PC-3 (cell line): ENCODE results near the gene ABHD8. TPM values are rescaled to one million over a fixed set of nuclear protein-coding genes. Genes with fewer than 3 reads are reported as not detected.

Experiments
- ATAC-seq: fragments of 200-7000 bp; cut with Tn5 transposase; 2 replicates; pipeline ENCODE4 v1.9.1; 2020; ENCODE audit warnings: mild to moderate bottlenecking, moderate library complexity
- BruUV-seq: library from RNA; stranded (reverse); fragments of 400-500 nt; replicated peaks from 2 replicates; lab custom pipeline; 2021; lab: Mats Ljungman, UMichigan
- CTCF ChIA-PET: fragments of 300-600 bp; sonication (Branson Sonifier 250); formaldehyde crosslinking; loops from one replicate; lab custom pipeline; 2022; ENCODE audit warnings: antibody characterized with exemption; lab: Charles Lee
- POLR2A ChIA-PET: fragments of 300-600 bp; sonication (Branson Sonifier 250); formaldehyde crosslinking; loops from one replicate; lab custom pipeline; 2022; ENCODE audit warnings: antibody characterized with exemption; ENCODE audit not compliant: unreplicated experiment; lab: Charles Lee
- DNase-seq: peaks from one replicate; pipeline ENCODE4 v3.0.0-alpha.2; 2015
- H2AFZ ChIP-seq: fragments of 300-600 bp; sonication (generic); 2 replicates; pipeline ENCODE4 v1.6.0; 2016; ENCODE audit warnings: antibody characterized with exemption, low read length
- H3F3A ChIP-seq: fragments of 300-600 bp; sonication (generic); one replicate; pipeline ENCODE4 v1.6.0; 2017; ENCODE audit warnings: antibody characterized with exemption, low read length, control low read depth, mild to moderate bottlenecking; ENCODE audit not compliant: unreplicated experiment
- H3K27ac ChIP-seq: fragments of 300-600 bp; sonication (generic); 2 replicates; pipeline ENCODE4 v1.5.1; 2016; ENCODE audit warnings: mild to moderate bottlenecking, low read length
- H3K27me3 ChIP-seq: fragments of 300-600 bp; sonication (generic); 2 replicates; pipeline ENCODE4 v1.6.1; 2016; ENCODE audit warnings: low read length, mixed read lengths
- H3K36me3 ChIP-seq: fragments of 300-600 bp; sonication (generic); 2 replicates; pipeline ENCODE4 v1.6.1; 2016; ENCODE audit warnings: low read depth, mixed run types, low read length, mixed read lengths
- H3K4me1 ChIP-seq: fragments of 300-600 bp; sonication (generic); 2 replicates; pipeline ENCODE4 v1.5.1; 2016; ENCODE audit warnings: low read length; ENCODE audit not compliant: insufficient read depth
- H3K4me2 ChIP-seq: fragments of 300-600 bp; sonication (generic); 2 replicates; pipeline ENCODE4 v1.6.0; 2016; ENCODE audit warnings: low read length
- H3K4me3 ChIP-seq: fragments of 300-600 bp; sonication (generic); 2 replicates; pipeline ENCODE4 v1.5.1; 2016; ENCODE audit warnings: mild to moderate bottlenecking, low read length, mixed read lengths
- H3K79me2 ChIP-seq: fragments of 300-600 bp; sonication (generic); 2 replicates; pipeline ENCODE4 v1.6.1; 2017; ENCODE audit warnings: low read length, mixed read lengths
- H3K9ac ChIP-seq: fragments of 300-600 bp; sonication (generic); 2 replicates; pipeline ENCODE4 v1.6.0; 2016; ENCODE audit warnings: mild to moderate bottlenecking, low read length
- H3K9me2 ChIP-seq: fragments of 300-600 bp; sonication (generic); replicated peaks from 2 replicates; pipeline ENCODE4 v1.6.1; 2016; ENCODE audit warnings: mixed run types, low read length, mixed read lengths
- H3K9me3 ChIP-seq: fragments of 300-600 bp; sonication (generic); 2 replicates; pipeline ENCODE4 v1.6.1; 2016; ENCODE audit warnings: low read length, mixed read lengths
- H4K20me1 ChIP-seq: fragments of 300-600 bp; sonication (generic); 2 replicates; pipeline ENCODE4 v1.6.1; 2016; ENCODE audit warnings: low read length, mixed read lengths
- EZH2 ChIP-seq: fragments of 300-600 bp; sonication (generic); IDR thresholded peaks from one replicate; pipeline ENCODE4 v1.6.1; 2017; ENCODE audit warnings: antibody characterized with exemption, mild to moderate bottlenecking, low read length; ENCODE audit not compliant: unreplicated experiment
- EZH2phosphoT487 ChIP-seq: fragments of 300-600 bp; sonication (generic); IDR thresholded peaks from 2 replicates; pipeline ENCODE4 v1.6.1; 2018; ENCODE audit warnings: mild to moderate bottlenecking, antibody characterized with exemption, low read length, borderline replicate concordance
- intact Hi-C: fragments of 100-400 bp; cut with micrococcal nuclease; formaldehyde crosslinking; loops from 2 replicates; pipeline ENCODE4 v1.9.0; 2023
- total RNA-seq: library from RNA; depleted of rRNA; stranded (reverse); fragments of >200 nt; gene quantifications from 2 replicates; pipeline ENCODE4 v1.2.3, GENCODE V29; 2014
- TF ChIP-seq, protein P1 (sequence below): fragments of 300-600 bp; sonication (generic); conservative IDR thresholded peaks from 2 replicates; pipeline ENCODE4 v1.5.1; 2017; ENCODE audit warnings: antibody characterized with exemption, low read depth, mild to moderate bottlenecking, low read length

Gene ABHD8
- total RNA-seq, 1 experiment from 2014 or later: 42.4 TPM

DNA sequence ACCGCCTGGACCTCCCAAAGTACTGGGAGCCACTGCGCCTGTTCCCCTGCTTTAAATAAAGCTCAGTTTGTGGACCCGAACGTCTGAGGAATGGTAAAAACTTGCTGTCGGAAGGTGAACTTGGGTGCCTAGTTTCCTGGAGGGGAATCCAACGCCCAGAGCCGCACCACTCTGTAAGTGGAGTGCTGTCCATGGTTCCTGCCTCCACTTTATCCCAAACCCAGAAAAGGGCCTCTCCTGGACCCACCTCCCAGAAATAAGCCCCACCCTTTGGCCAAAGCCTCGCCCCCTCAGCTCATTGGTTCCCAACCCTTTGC, 29.1 kb upstream of the ABHD8 start:
- no TSS peak for BruUV-seq
- TF ChIP-seq EZH2: no peak
- no peak for TF ChIP-seq EZH2phosphoT487
- TF ChIP-seq, protein P1, sequence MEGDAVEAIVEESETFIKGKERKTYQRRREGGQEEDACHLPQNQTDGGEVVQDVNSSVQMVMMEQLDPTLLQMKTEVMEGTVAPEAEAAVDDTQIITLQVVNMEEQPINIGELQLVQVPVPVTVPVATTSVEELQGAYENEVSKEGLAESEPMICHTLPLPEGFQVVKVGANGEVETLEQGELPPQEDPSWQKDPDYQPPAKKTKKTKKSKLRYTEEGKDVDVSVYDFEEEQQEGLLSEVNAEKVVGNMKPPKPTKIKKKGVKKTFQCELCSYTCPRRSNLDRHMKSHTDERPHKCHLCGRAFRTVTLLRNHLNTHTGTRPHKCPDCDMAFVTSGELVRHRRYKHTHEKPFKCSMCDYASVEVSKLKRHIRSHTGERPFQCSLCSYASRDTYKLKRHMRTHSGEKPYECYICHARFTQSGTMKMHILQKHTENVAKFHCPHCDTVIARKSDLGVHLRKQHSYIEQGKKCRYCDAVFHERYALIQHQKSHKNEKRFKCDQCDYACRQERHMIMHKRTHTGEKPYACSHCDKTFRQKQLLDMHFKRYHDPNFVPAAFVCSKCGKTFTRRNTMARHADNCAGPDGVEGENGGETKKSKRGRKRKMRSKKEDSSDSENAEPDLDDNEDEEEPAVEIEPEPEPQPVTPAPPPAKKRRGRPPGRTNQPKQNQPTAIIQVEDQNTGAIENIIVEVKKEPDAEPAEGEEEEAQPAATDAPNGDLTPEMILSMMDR: no peak
- H2AFZ ChIP-seq: no peak overlapping the region
- H3K9me3 ChIP-seq: no peaks in the 10 kb centered on the region
- no peaks in the 10 kb centered on the region; the same call in 1 of the 2 replicates for H3K79me2 ChIP-seq
- H3K36me3 ChIP-seq: peaks cover 6% of the 10 kb centered on the region
- ChIA-PET CTCF (no interaction called here), POLR2A (interaction anchor here (2.0 kb wide), 1 partner anchor 23 kb away, joined by 11 read pairs; the partner anchor contains the start of gene DDA1)
- no peak overlapping the region for H3K27ac ChIP-seq
- peaks cover 10% of the 10 kb centered on the region for H3K4me1 ChIP-seq
- ATAC-seq (no peak), DNase-seq (no peak)
- H3K27me3 ChIP-seq: no peaks in the 10 kb centered on the region
- no peak overlapping the region for H3K9ac ChIP-seq
- intact Hi-C loops: no loop called here
- no peaks in the 10 kb centered on the region for H3K9me2 ChIP-seq
- no peaks in the 10 kb centered on the region for H3F3A ChIP-seq
- no peaks in the 10 kb centered on the region for H4K20me1 ChIP-seq
- no peak overlapping the region for H3K4me2 ChIP-seq
- no peak overlapping the region for H3K4me3 ChIP-seq

DNA sequence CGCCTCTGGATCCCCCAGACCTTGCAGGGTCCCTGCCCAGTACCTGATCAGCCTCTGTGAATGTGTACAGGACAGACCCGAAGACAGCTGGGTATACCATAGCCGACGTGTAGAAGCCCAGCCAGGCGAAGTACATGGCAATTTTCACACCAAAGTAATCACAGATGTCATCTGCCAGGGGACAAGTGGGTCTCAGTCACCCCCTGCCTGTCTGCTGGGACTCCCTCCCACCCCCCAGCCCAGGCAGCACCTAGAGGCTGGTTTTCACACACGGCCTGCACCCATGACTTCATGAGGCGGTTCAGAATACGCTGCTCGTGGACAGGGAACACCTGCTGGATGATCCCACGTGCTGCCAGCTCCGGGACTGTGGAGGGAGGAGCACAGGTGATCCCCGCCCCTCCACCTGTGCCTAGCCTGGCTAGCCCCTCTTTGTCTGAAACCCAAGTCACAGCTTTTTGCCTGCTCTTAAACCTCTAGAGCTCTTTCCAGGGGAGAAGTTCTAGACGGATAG, 27.9 kb upstream of the ABHD8 start:
- no TSS peak for BruUV-seq
- POLR2A ChIA-PET: no interaction called here
- intact Hi-C loops: no loop called here

More for the DNA sequence above, 27.9 kb upstream of the ABHD8 start:
- Histone ChIP-seq H3K79me2 (no peaks in the 10 kb centered on the region; the same call in 1 of the 2 replicates), H3K4me3 (no peak overlapping the region), H3K9me3 (no peaks in the 10 kb centered on the region), H3K9ac (no peak overlapping the region), H3K36me3 (peaks cover 6% of the 10 kb centered on the region), H3K4me1 (peaks cover 10% of the 10 kb centered on the region), H2AFZ (no peak overlapping the region), H3K27me3 (no peaks in the 10 kb centered on the region), H3K9me2 (no peaks in the 10 kb centered on the region), H3F3A (no peaks in the 10 kb centered on the region), H3K27ac (no peak overlapping the region), H3K4me2 (no peak overlapping the region), H4K20me1 (no peaks in the 10 kb centered on the region)
- CTCF ChIA-PET: no interaction called here
- TF ChIP-seq EZH2phosphoT487: no peak
- TF ChIP-seq EZH2: no peak
- TF ChIP-seq, protein P1: no peak
- DNase-seq: no peak
- no peak for ATAC-seq
